Adrenal gland (tissue), 5 donors: ENCODE measurements around the gene KRT14.

Experiments used
- CTCF ChIP-seq, 6 experiments: fragments of 450-650 bp in 4 of 6; fragments of 200-600 bp in 2 of 6; sonication (generic) in 1 of 6; IDR thresholded peaks; 1 replicate in 5 of 6; 2 replicates in 1 of 6; pipeline versions ENCODE4 v1.5.1 to v1.8.0; 2016 to 2021; ENCODE audit warnings: antibody characterized with exemption in 6 of 6, mild to moderate bottlenecking in 2 of 6, moderate library complexity in 1 of 6
- POLR2A ChIP-seq, 2 donors: fragments of 450-650 bp; IDR thresholded peaks; one replicate each; pipeline ENCODE4 v1.6.1; 2017; ENCODE audit warnings: antibody characterized with exemption in 2 of 2, mild to moderate bottlenecking in 2 of 2, moderate library complexity in 1 of 2
- donor health status: DM: no; HTN: no; CAD: no.

GRCh38 chr17:41595585-41595984 is 8.9 kb upstream of the KRT14 start:
- TF ChIP-seq POLR2A (IDR thresholded peaks at IDR 0.05) (no peak), CTCF (IDR thresholded peaks at IDR 0.05) (no peak)
